AG04450 (cell line): ENCODE measurements around the gene CWC15. TPM values are rescaled to one million over a fixed set of nuclear protein-coding genes. Genes with fewer than 3 reads are reported as not detected.

Experiments
- CTCF ChIA-PET: fragments of 300-600, 350-600 bp; formaldehyde crosslinking; extraction: SDS; loops from one replicate; lab custom pipeline; 2022; ENCODE audit warnings: antibody characterized with exemption, inconsistent platforms; lab: Charles Lee
- POLR2A ChIA-PET: fragments of 350-600 bp; formaldehyde crosslinking; extraction: SDS; loops from one replicate; lab custom pipeline; 2021; ENCODE audit warnings: antibody characterized with exemption, inconsistent platforms; lab: Yijun Ruan, JAX
- DNase-seq: peaks from one replicate; pipeline ENCODE4 v3.0.0-alpha.2; 2011; ENCODE audit warnings: low read depth, low spot score
- H3K27ac ChIP-seq: one replicate; pipeline ENCODE4 v1.5.1; 2012; ENCODE audit warnings: low read depth, low read length, control low read depth
- H3K27me3 ChIP-seq: one replicate; pipeline ENCODE4 v1.6.0; 2012; ENCODE audit warnings: low read length; ENCODE audit not compliant: control insufficient read depth, insufficient read depth
- H3K4me3 ChIP-seq: 2 replicates; pipeline ENCODE4 v1.5.1; 2011; ENCODE audit warnings: mild to moderate bottlenecking, low read depth, low read length, control low read depth
- H3K9me3 ChIP-seq: 2 replicates; pipeline ENCODE4 v1.5.1; 2012; ENCODE audit warnings: low read length; ENCODE audit not compliant: control insufficient read depth, insufficient read depth
- polyA plus RNA-seq: library from polyadenylated mRNA; depleted of rRNA; stranded (reverse); fragments of >200 nt; gene quantifications from 2 replicates; pipeline ENCODE4 v1.2.3, GENCODE V29; 2011
- TF ChIP-seq, protein P1 (sequence below): IDR thresholded peaks from 2 replicates; pipeline ENCODE4 v1.5.1; 2011; ENCODE audit warnings: low read depth, low read length, control low read depth, inconsistent platforms

CWC15 gene
- polyA plus RNA-seq, 1 experiment = 61.9 TPM

DNA sequence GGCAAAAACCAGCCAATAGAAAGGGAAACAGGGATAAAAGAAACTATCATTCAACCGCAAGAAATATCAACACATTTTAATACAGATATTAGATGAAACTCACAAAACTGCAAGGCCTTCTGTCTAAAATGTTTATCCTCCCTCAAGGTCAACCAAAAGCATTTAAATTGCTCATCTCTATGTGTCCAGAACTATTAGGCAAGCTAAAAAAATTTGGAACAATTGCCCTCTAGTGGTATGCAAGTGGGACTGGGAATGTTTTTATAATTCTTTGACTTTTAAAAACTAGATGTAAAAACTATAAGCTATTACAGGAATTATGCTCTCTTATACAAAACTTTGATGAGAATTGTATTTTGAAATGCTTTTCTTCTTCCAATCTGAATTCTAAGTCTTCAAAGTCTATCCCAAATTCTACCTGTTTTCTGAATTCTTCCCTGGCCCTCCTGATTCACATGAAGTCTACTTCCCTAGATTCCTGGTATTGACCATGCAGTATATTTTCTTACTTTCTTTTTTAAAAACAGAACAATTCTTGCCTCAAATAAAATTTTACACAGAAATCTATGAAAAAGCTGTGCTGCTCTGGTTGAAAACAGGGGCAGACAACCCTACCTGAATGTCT lies 4.9 kb downstream of the CWC15 start:
- H3K27ac ChIP-seq = no peak overlapping the region

DNA sequence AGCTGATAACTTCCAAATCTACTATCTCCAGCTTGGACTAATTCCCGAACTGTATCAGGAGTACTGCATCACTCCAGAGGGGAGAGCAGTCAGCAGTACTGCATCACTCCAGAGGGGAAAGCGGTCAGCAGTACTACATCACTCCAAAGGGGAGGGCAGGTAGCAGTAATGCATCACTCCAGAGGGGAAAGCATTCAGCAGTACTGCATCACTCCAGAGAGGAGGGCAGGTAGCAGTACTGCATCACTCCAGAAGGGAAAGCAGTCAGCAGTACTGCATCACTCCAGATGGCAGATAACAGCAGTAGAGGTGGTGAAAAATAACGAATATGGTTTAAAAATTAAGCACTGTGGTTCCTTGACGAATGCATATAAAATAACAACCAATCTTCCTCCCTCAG lies 8.4 kb downstream of the CWC15 start:
- TF ChIP-seq, protein P1, sequence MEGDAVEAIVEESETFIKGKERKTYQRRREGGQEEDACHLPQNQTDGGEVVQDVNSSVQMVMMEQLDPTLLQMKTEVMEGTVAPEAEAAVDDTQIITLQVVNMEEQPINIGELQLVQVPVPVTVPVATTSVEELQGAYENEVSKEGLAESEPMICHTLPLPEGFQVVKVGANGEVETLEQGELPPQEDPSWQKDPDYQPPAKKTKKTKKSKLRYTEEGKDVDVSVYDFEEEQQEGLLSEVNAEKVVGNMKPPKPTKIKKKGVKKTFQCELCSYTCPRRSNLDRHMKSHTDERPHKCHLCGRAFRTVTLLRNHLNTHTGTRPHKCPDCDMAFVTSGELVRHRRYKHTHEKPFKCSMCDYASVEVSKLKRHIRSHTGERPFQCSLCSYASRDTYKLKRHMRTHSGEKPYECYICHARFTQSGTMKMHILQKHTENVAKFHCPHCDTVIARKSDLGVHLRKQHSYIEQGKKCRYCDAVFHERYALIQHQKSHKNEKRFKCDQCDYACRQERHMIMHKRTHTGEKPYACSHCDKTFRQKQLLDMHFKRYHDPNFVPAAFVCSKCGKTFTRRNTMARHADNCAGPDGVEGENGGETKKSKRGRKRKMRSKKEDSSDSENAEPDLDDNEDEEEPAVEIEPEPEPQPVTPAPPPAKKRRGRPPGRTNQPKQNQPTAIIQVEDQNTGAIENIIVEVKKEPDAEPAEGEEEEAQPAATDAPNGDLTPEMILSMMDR = no peak
- ChIA-PET CTCF (interaction anchor here (1.4 to 6.7 kb wide), 2 partner anchors 180 to 342 kb away, joined by 3 to 173 read pairs; no protein-coding TSS in a partner anchor), POLR2A (no interaction called here)
- Histone ChIP-seq H3K27ac (no peak overlapping the region), H3K4me3 (no peak overlapping the region), H3K9me3 (no peaks in the 10 kb centered on the region), H3K27me3 (no peaks in the 10 kb centered on the region)
- DNase-seq = no peak

More for the DNA sequence above, 4.9 kb downstream of the CWC15 start:
- no peak for DNase-seq
- H3K27me3 ChIP-seq = no peaks in the 10 kb centered on the region
- no peaks in the 10 kb centered on the region; the same call in 1 of the 2 replicates for H3K9me3 ChIP-seq
- CTCF ChIA-PET = interaction anchor here (0.7 to 6.7 kb wide), 41 partner anchors 9 to 449 kb away, joined by 3 to 173 read pairs (median 4); no protein-coding TSS in a partner anchor
- POLR2A ChIA-PET = interaction anchor here (0.9 kb wide), 1 partner anchor 42 kb away, joined by 3 read pairs; no protein-coding TSS in a partner anchor
- TF ChIP-seq, protein P1 = peak; percentile 74
- no peak overlapping the region for H3K4me3 ChIP-seq

DNA sequence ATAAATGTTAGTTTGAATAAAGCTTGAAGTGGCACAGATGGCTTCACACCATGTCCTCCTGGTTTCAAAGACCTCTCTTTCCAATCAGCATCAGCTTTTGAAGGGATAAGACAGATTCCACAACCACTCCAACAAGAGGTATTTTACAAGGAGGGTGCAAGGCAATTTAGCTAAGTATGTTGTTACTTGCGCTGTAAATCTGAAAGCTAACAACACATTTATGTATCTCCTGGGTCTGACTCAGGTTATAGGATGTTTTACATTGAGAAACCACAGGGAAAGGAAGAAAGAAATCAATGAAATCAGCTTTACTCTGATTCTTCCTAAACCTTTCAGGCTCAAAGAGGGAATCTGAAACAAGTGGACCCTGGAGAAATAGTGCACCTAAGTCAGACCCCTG lies 12.1 kb downstream of the CWC15 start:
- H3K9me3 ChIP-seq = no peaks in the 10 kb centered on the region
- DNase-seq = no peak
- H3K27me3 ChIP-seq = no peaks in the 10 kb centered on the region
- TF ChIP-seq, protein P1 = no peak
- no peak overlapping the region for H3K27ac ChIP-seq
- ChIA-PET CTCF (interaction anchor here (0.6 to 3.0 kb wide), 3 partner anchors 64 to 338 kb away, joined by 3 to 26 read pairs (median 4); no protein-coding TSS in a partner anchor), POLR2A (interaction anchor here (1.9 kb wide), 1 partner anchor 12 kb away, joined by 5 read pairs; the partner anchor contains the start of genes CWC15 and KDM4D)
- no peak overlapping the region for H3K4me3 ChIP-seq

DNA sequence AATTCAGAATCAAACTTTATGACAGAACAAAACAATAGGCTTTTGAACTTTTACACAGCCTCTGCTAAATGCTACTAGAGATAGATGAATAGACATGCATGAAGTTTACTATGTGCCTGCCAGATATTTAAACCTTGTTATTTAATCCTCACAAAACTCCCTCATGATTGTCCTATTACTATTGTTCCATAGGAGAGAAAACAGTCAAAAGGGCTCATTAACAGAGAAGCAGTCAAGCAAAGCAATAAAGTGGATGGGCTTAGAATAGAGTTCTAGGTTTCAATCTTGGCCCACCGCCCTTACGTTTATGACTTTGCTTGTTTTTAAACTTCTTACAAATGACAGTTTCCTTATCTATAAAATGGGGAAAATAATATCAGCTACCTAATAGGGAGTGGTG lies 12.9 kb downstream of the CWC15 start:
- ChIA-PET CTCF (interaction anchor here (1.0 to 3.0 kb wide), 2 partner anchors 63 to 338 kb away, joined by 3 to 26 read pairs; no protein-coding TSS in a partner anchor), POLR2A (interaction anchor here (1.9 kb wide), 1 partner anchor 13 kb away, joined by 5 read pairs; the partner anchor contains the start of genes CWC15 and KDM4D)
- DNase-seq = no peak
- Histone ChIP-seq H3K9me3 (no peaks in the 10 kb centered on the region), H3K27me3 (no peaks in the 10 kb centered on the region), H3K27ac (no peak overlapping the region), H3K4me3 (no peak overlapping the region)
- TF ChIP-seq, protein P1 = no peak

DNA sequence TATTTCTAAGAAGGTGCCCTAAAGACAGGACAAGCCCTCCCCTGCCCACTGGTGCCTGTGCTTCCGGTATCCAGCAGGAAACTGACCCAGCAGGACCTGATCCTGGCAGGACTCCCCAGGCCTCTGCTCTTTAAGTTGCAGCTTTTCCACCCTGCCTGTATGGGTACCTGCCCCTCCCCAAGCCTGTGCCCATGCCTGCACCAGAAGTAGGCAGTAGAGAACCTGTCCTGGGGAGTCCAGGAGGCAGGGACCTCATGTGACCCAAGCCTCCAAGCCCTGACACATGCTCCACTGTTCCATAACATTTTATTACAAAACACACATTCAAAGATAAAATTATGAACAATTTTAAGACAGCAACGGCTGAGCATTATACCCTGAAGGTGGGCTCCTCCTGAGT lies 14.2 kb downstream of the CWC15 start:
- Histone ChIP-seq H3K4me3 (no peak overlapping the region), H3K27me3 (no peaks in the 10 kb centered on the region), H3K9me3 (no peaks in the 10 kb centered on the region), H3K27ac (no peak overlapping the region)
- TF ChIP-seq, protein P1 = no peak
- ChIA-PET CTCF (interaction anchor here (1.0 to 3.1 kb wide), 3 partner anchors 10 to 336 kb away, joined by 4 to 20 read pairs (median 12); no protein-coding TSS in a partner anchor), POLR2A (no interaction called here)
- DNase-seq = no peak
